ENCODE measurements around the gene PID1.

DNA sequence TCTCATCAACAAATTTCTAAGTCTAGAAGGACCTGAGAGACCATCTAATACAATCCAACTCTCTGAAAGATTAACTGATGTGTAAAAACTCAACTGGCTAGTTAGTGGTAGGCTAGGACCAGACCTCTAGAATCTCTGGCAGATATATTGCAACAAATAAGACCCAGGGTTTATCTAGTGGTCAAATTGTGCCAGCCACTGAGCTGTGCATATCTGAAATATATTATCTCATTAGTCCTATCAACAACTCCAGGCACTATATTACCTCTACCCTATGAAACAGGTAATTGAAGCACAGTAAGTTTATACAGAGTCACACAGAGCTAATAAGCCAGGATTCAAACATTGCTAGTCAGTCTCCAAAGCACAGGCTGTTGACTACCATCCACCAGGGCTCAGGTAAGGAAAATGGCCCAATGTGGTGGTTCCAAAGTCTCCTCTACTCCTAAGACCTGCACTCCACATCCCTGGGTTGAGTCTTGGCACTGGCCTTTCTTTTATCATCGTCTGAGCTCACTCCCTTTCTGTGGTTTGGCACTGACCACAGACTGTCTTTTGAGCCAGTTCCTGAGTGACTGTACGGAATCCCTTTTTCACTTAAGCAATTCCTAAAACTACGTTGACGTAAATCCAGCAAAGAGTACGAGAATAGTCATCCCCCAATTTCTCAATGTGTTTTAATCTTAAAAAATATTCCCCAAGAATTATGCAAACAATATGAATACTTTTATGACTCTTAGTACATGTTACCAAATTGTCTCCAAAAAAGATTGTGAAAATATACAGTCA, 11.9 kb upstream of the PID1 start:
- TF ChIP-seq, protein P1, sequence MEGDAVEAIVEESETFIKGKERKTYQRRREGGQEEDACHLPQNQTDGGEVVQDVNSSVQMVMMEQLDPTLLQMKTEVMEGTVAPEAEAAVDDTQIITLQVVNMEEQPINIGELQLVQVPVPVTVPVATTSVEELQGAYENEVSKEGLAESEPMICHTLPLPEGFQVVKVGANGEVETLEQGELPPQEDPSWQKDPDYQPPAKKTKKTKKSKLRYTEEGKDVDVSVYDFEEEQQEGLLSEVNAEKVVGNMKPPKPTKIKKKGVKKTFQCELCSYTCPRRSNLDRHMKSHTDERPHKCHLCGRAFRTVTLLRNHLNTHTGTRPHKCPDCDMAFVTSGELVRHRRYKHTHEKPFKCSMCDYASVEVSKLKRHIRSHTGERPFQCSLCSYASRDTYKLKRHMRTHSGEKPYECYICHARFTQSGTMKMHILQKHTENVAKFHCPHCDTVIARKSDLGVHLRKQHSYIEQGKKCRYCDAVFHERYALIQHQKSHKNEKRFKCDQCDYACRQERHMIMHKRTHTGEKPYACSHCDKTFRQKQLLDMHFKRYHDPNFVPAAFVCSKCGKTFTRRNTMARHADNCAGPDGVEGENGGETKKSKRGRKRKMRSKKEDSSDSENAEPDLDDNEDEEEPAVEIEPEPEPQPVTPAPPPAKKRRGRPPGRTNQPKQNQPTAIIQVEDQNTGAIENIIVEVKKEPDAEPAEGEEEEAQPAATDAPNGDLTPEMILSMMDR (IDR thresholded peaks at IDR 0.05; ENCODE audit: low read length), result no peak
- TF ChIP-seq EZH2phosphoT487 (IDR thresholded peaks at IDR 0.05; ENCODE audit: low read length), result no peak
